NB4 (cell line): ENCODE measurements around the gene POU2F2.

ENCODE experiments used
- POLR2A ChIP-seq: IDR thresholded peaks from 2 replicates; pipeline ENCODE4 v1.6.1; 2011; ENCODE audit warnings: mild to moderate bottlenecking; ENCODE audit not compliant: insufficient read length; ENCODE audit errors: extremely low read depth
- TF ChIP-seq, protein P1 (sequence below): IDR thresholded peaks from one replicate; pipeline ENCODE4 v1.5.1; 2012; ENCODE audit warnings: low read depth, low read length

DNA sequence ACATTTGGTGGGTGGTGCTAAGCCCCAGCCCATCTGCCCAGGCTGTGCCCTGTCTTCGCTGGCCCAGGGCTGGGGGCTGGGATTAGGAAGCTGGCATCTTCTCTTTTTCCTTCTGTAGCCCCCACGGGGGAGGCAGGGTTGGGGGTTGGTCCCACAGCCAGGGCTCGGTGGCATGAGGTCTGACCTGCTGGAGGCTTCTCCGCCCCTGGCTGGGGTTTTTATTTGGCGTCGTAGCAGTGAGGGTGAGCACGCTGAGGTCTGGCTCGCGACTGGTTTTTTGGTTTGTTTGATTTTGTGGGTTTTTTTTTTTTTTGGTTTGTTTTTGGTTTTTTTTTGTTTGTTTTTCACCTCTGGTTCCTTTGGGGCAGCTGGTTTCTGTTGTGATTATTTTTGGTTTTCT lies 41.6 kb downstream of the POU2F2 start:
- no peak for TF ChIP-seq POLR2A
- TF ChIP-seq, protein P1, sequence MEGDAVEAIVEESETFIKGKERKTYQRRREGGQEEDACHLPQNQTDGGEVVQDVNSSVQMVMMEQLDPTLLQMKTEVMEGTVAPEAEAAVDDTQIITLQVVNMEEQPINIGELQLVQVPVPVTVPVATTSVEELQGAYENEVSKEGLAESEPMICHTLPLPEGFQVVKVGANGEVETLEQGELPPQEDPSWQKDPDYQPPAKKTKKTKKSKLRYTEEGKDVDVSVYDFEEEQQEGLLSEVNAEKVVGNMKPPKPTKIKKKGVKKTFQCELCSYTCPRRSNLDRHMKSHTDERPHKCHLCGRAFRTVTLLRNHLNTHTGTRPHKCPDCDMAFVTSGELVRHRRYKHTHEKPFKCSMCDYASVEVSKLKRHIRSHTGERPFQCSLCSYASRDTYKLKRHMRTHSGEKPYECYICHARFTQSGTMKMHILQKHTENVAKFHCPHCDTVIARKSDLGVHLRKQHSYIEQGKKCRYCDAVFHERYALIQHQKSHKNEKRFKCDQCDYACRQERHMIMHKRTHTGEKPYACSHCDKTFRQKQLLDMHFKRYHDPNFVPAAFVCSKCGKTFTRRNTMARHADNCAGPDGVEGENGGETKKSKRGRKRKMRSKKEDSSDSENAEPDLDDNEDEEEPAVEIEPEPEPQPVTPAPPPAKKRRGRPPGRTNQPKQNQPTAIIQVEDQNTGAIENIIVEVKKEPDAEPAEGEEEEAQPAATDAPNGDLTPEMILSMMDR = no peak
